MM.1S (cell line): ENCODE measurements around the gene FEM1A.

Source experiments
- CTCF ChIP-seq: fragments of 300-600 bp; sonication (generic); IDR thresholded peaks from 2 replicates; pipeline ENCODE4 v1.5.1; 2016; ENCODE audit warnings: antibody characterized with exemption, low read length, mixed read lengths
- EZH2 ChIP-seq: fragments of 300-600 bp; sonication (generic); optimal IDR thresholded peaks from 2 replicates; pipeline ENCODE3; 2017; ENCODE audit warnings: low read depth, mild to moderate bottlenecking, antibody characterized with exemption, low read length, mixed read lengths

- TF ChIP-seq CTCF (no peak), EZH2 (no peak)
Observed at GRCh38 chr19:4831304-4831978, 39.9 kb downstream of the FEM1A start, which contains the start of gene TICAM1.
